ENCODE results near the gene PLXND1.
"Not testable (repeated sequence)": the region's sequence is repeated elsewhere in the genome, so short reads cannot be mapped to it uniquely, and the experiment has no call there.

PLXND1 gene

DNA sequence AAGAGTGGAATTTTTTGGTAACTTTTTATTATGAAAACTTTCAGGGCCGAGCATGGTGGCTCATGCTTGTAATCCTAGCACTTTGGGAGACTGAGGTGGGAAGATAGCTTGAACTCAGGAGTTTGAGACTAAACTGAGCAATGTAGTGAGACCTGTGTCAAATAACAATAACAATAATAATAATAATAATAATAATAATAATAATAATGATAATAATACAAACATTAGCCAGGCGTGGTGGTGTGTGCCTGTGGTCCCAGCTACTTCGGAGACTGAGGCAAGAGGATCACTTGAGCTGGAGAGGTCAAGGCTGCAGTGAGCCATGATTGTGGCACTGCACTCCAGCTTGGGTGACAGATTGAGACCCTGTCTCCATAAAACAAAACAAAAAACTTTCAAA, 60.5 kb downstream of the PLXND1 start:
- H3K9ac ChIP-seq (ENCODE audit: low read depth, low read length); H3K4me1 ChIP-seq (ENCODE audit: insufficient read depth, low read length); H3K36me3 ChIP-seq (ENCODE audit: insufficient read depth, low read length); H3K9me3 ChIP-seq (ENCODE audit: control insufficient read depth, insufficient read depth, low read length): not testable (repeated sequence)

DNA sequence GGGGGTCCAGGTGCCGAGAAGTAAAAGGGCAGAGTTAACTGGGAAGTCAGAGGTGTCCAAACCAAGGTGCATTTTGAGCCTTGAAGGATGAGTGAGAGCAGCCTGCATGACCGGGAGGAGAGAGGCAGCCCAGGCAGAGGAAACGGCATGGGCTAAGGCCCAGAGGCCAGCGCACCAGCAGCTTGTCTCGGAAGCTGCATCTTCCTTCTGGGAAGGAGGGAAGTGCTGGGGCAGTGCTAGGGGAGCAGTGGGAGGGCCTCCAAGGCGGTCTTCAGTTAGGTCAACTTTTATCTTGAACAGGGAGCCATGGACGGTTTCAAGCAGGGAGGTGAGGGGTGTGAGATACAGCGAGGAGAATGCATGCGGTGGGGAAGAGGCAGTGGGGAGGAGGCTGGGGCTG, 62.5 kb downstream of the PLXND1 start:
- no peaks in the 10 kb centered on the region for H3K36me3 ChIP-seq (ENCODE audit: insufficient read depth, low read length)
- H3K9ac ChIP-seq (ENCODE audit: low read depth, low read length) = no peak overlapping the region
- no peaks in the 10 kb centered on the region for H3K9me3 ChIP-seq (ENCODE audit: control insufficient read depth, insufficient read depth, low read length)
- H3K4me1 ChIP-seq (ENCODE audit: insufficient read depth, low read length) = no peaks in the 10 kb centered on the region; the same call in 1 of the 2 replicates

DNA sequence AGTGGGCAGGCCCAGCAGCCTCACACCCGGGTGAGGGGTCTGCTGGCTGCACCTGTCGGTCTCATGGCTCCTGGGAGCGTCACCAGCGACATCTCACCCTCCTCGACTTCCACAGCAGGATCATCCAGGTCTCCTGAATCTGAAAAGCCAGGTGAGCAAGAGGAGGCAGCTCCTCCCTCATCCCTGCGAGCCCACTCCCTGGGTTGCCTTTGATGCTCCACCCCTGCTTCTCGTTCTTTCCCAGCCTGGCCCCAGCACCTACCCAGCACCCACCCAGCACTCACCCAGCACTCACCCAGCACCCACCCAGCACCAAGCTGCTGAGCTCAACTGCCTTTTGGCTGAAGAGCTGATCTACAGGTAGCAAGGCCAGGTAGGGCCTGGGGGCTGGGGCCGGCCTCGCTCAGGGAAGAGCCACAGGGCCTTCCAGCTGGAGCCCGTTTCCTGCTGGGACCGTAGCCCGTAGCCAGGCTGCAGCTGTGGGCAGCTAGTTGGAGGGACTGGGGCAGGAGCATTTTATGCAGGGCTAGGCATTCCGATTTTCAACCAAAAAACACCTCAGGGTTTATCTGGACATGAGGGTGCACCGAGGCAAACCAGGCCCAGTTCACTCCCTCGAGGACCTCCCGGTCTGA, 63.2 kb downstream of the PLXND1 start, which contains the start of gene H1-8:
H1-8 (plus strand) TSS at position 20 of the 635 bp plus-strand sequence; CDS start at position 64, 44 bp downstream.
- H3K4me1 ChIP-seq (ENCODE audit: insufficient read depth, low read length) = no peaks in the 10 kb centered on the region; the same call in 1 of the 2 replicates
- no peak within 1 kb of the TSS for H3K9ac ChIP-seq (ENCODE audit: low read depth, low read length)
- no peaks in the 10 kb centered on the region for H3K36me3 ChIP-seq (ENCODE audit: insufficient read depth, low read length)
- H3K9me3 ChIP-seq (ENCODE audit: control insufficient read depth, insufficient read depth, low read length) = no peaks in the 10 kb centered on the region

DNA sequence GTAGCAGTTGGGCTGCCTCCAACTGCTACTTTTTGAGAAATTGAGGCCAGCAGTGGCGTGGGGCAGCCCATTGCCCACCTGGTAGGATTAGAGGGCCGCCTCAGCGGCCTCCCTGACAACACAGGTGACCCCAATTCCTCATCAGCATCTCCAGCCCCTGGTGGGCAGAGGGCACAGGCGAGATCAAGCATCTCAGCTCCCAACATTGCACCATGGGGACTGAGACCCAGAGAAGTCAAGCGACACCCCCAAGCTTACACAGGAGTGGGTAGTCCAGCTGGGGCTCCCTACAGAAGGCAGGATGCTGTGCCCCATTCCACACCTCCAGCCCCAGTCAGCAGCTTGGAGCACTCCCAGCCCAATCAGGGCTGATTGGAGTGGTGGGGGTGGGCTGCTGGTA, 63.7 kb downstream of the PLXND1 start:
- Histone ChIP-seq H3K36me3 (ENCODE audit: insufficient read depth, low read length) (no peaks in the 10 kb centered on the region), H3K9ac (ENCODE audit: low read depth, low read length) (no peak overlapping the region), H3K9me3 (ENCODE audit: control insufficient read depth, insufficient read depth, low read length) (no peaks in the 10 kb centered on the region), H3K4me1 (ENCODE audit: insufficient read depth, low read length) (no peaks in the 10 kb centered on the region; the same call in 1 of the 2 replicates)

DNA sequence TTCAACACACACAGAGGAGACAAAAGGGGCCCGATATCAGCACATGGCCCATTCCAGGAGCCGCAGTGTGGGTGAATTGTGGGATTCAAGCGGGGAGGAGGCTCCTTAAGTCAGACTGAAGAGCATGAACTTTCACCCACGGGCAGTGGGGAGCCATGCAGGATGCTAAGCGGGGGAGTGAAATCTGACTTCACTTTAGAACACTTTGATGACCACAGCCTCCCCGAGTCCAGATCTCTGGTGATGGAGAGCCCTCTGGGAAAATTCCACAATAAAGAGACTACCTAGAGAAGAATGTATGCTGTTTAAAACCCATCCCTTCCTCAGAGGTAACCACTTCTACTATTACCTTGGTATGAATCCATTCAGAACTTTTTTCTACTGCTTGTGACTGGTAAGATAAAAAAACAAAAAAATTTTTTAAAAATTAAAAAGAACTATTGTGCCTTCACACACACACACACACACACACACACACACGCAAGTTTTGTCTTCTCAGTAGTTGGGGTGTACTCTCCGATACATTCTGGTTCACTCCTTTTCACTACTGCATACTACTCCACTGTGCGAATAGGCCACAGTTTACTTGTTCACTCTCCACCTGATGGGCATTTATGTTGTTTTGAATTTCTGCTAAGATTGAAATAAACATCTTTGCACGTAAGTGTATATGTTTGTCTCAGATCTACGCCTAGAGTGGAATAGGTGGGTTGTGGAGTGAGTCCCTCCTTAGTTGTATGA, 65.5 kb downstream of the PLXND1 start:
- H3K9ac ChIP-seq (ENCODE audit: low read depth, low read length) = no peak overlapping the region

DNA sequence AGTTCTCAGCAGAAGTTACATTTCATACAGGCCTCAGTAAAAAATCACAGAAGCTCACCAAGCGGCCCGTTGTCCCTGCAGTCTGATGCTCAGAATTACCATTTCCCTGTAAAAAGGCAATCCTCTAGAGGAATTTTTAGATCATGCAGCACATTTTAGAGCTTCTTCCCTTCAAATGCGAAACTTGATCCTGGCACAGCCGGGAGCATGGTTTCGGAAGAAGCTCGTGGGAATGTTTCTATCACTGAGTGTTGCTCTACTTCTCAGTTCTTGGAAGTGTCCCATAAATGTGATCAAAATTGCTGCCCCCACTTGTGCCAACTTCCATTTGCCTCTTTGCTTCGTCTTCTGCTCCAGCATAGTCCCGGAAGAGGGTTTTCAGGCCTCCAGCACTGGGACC, 67.3 kb downstream of the PLXND1 start:
- Histone ChIP-seq H3K9me3 (ENCODE audit: control insufficient read depth, insufficient read depth, low read length) (no peaks in the 10 kb centered on the region; the same call in 1 of the 2 replicates), H3K9ac (ENCODE audit: low read depth, low read length) (no peak overlapping the region), H3K4me1 (ENCODE audit: insufficient read depth, low read length) (peaks cover 5% of the 10 kb centered on the region; the same call in 1 of the 2 replicates), H3K36me3 (ENCODE audit: insufficient read depth, low read length) (no peaks in the 10 kb centered on the region)

More for the DNA sequence above, 65.5 kb downstream of the PLXND1 start:
- H3K4me1 ChIP-seq (ENCODE audit: insufficient read depth, low read length) = peaks cover 4% of the 10 kb centered on the region; the same call in 1 of the 2 replicates
- no peaks in the 10 kb centered on the region for H3K9me3 ChIP-seq (ENCODE audit: control insufficient read depth, insufficient read depth, low read length)
- H3K36me3 ChIP-seq (ENCODE audit: insufficient read depth, low read length) = no peaks in the 10 kb centered on the region

DNA sequence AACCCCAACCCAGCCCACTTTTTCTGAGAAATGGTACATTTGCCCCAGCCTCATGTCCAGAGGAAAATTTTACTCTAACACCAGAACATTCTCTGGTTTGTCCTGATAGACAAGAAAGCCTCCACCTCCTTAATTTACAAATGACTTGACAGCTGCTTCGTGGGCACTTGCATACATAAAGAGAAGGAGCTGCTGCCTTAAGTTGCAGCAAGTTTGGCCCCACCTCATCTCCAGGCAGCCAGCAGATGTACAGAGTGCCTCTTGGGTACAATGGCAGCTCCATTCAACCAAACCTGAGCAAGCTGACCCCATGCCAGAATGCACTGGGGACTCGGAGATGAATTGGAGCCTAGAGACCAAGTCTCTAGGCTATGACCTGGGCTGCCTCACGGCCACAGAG, 69.7 kb downstream of the PLXND1 start:
- Histone ChIP-seq H3K9me3 (ENCODE audit: control insufficient read depth, insufficient read depth, low read length) (no peaks in the 10 kb centered on the region; the same call in 1 of the 2 replicates), H3K36me3 (ENCODE audit: insufficient read depth, low read length) (no peaks in the 10 kb centered on the region), H3K9ac (ENCODE audit: low read depth, low read length) (no peak overlapping the region), H3K4me1 (ENCODE audit: insufficient read depth, low read length) (peaks cover 10% of the 10 kb centered on the region; the same call in 1 of the 2 replicates)

DNA sequence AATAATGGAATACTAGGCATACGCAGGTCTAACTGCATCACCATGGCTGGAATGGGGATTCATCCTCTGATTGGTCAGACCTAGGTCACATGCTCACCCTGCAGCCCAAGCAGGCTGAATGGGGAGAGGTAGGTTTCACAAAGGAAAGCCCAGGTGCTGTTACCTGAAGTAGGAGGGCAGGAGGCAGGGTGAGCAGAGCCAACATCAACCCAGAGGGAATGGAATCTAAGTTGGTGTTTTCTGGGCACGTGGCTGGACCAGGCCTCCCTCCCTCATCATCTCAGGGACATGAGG, 70.2 kb downstream of the PLXND1 start:
- Histone ChIP-seq H3K9me3 (ENCODE audit: control insufficient read depth, insufficient read depth, low read length) (no peaks in the 10 kb centered on the region; the same call in 1 of the 2 replicates), H3K9ac (ENCODE audit: low read depth, low read length) (no peak overlapping the region), H3K4me1 (ENCODE audit: insufficient read depth, low read length) (peaks cover 10% of the 10 kb centered on the region; the same call in 1 of the 2 replicates), H3K36me3 (ENCODE audit: insufficient read depth, low read length) (no peaks in the 10 kb centered on the region)

DNA sequence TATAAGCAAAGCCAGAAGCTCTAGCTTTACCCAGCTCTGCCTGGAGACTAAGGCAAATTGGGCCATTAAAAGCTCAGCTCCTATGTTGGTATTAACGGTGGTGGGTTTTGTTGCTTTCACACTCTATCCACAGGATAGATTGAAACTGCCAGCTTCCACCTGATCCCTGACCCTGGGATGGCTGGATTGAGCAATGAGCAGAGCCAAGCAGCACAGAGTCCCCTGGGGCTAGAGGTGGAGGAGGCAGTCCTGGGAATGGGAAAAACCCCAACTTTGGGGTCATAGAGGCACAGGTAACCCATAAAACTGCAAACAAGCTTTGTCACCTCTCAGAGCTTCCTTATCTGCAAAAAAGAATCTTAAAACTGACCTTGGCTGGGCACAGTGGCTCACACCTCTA, 71.4 kb downstream of the PLXND1 start:
- Histone ChIP-seq H3K36me3 (ENCODE audit: insufficient read depth, low read length) (no peaks in the 10 kb centered on the region), H3K9ac (ENCODE audit: low read depth, low read length) (no peak overlapping the region), H3K9me3 (ENCODE audit: control insufficient read depth, insufficient read depth, low read length) (no peaks in the 10 kb centered on the region; the same call in 1 of the 2 replicates), H3K4me1 (ENCODE audit: insufficient read depth, low read length) (peaks cover 18% of the 10 kb centered on the region)

DNA sequence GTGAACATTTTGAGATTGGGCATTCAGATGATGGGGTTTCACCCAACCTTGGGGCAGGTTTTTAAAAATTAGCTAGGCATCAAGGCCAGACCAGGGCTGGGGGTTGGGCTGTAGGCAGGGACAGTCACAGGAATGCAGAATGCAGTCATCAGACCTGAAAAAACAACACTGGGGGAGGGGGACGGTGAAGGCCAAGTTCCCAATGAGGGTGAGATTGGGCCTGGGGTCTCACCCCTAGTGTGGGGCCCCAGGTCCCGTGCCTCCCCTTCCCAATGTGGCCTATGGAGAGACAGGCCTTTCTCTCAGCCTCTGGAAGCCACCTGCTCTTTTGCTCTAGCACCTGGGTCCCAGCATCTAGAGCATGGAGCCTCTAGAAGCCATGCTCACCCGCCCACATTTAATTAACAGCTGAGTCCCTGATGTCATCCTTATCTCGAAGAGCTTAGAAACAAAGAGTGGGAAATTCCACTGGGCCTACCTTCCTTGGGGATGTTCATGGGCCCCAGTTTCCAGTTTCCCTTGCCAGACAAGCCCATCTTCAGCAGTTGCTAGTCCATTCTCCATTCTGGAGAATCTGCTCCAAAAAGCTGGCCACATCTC, 71.9 kb downstream of the PLXND1 start:
- no peaks in the 10 kb centered on the region; the same call in 1 of the 2 replicates for H3K9me3 ChIP-seq (ENCODE audit: control insufficient read depth, insufficient read depth, low read length)
- H3K36me3 ChIP-seq (ENCODE audit: insufficient read depth, low read length) = no peaks in the 10 kb centered on the region
- H3K4me1 ChIP-seq (ENCODE audit: insufficient read depth, low read length) = peaks cover 23% of the 10 kb centered on the region
- no peak overlapping the region for H3K9ac ChIP-seq (ENCODE audit: low read depth, low read length)

DNA sequence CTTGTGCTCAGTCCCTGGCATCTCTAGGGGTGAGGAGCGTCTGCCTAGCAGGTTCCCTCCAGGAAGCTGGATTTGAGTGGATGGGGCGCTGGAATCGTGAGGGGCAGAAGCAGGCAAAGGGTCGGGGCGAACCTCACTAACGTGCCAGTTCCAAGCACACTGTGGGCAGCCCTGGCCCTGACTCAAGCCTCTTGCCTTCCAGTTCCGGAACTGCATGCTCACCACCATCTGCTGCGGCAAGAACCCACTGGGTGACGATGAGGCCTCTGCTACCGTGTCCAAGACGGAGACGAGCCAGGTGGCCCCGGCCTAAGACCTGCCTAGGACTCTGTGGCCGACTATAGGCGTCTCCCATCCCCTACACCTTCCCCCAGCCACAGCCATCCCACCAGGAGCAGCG, 73.1 kb downstream of the PLXND1 start:
- no peaks in the 10 kb centered on the region; the same call in 1 of the 2 replicates for H3K9me3 ChIP-seq (ENCODE audit: control insufficient read depth, insufficient read depth, low read length)
- H3K36me3 ChIP-seq (ENCODE audit: insufficient read depth, low read length) = no peaks in the 10 kb centered on the region
- no peak overlapping the region for H3K9ac ChIP-seq (ENCODE audit: low read depth, low read length)
- H3K4me1 ChIP-seq (ENCODE audit: insufficient read depth, low read length) = peaks cover 28% of the 10 kb centered on the region

DNA sequence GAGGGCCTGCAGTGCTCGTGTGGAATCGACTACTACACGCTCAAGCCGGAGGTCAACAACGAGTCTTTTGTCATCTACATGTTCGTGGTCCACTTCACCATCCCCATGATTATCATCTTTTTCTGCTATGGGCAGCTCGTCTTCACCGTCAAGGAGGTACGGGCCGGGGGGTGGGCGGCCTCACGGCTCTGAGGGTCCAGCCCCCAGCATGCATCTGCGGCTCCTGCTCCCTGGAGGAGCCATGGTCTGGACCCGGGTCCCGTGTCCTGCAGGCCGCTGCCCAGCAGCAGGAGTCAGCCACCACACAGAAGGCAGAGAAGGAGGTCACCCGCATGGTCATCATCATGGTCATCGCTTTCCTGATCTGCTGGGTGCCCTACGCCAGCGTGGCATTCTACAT, 74.2 kb downstream of the PLXND1 start:
- H3K9ac ChIP-seq (ENCODE audit: low read depth, low read length) = no peak overlapping the region
- no peaks in the 10 kb centered on the region; the same call in 1 of the 2 replicates for H3K9me3 ChIP-seq (ENCODE audit: control insufficient read depth, insufficient read depth, low read length)
- H3K4me1 ChIP-seq (ENCODE audit: insufficient read depth, low read length) = peaks cover 28% of the 10 kb centered on the region
- H3K36me3 ChIP-seq (ENCODE audit: insufficient read depth, low read length) = no peaks in the 10 kb centered on the region

DNA sequence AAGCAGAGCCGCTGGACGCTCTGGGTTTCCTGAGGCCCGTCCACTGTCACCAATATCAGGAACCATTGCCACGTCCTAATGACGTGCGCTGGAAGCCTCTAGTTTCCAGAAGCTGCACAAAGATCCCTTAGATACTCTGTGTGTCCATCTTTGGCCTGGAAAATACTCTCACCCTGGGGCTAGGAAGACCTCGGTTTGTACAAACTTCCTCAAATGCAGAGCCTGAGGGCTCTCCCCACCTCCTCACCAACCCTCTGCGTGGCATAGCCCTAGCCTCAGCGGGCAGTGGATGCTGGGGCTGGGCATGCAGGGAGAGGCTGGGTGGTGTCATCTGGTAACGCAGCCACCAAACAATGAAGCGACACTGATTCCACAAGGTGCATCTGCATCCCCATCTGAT, 74.8 kb downstream of the PLXND1 start:
- H3K9ac ChIP-seq (ENCODE audit: low read depth, low read length) = no peak overlapping the region
- H3K4me1 ChIP-seq (ENCODE audit: insufficient read depth, low read length) = peaks cover 24% of the 10 kb centered on the region
- H3K36me3 ChIP-seq (ENCODE audit: insufficient read depth, low read length) = no peaks in the 10 kb centered on the region
- no peaks in the 10 kb centered on the region; the same call in 1 of the 2 replicates for H3K9me3 ChIP-seq (ENCODE audit: control insufficient read depth, insufficient read depth, low read length)

DNA sequence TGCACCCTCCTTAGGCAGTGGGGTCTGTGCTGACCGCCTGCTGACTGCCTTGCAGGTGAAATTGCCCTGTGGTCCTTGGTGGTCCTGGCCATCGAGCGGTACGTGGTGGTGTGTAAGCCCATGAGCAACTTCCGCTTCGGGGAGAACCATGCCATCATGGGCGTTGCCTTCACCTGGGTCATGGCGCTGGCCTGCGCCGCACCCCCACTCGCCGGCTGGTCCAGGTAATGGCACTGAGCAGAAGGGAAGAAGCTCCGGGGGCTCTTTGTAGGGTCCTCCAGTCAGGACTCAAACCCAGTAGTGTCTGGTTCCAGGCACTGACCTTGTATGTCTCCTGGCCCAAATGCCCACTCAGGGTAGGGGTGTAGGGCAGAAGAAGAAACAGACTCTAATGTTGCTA, 75.7 kb downstream of the PLXND1 start:
- peaks cover 28% of the 10 kb centered on the region for H3K4me1 ChIP-seq (ENCODE audit: insufficient read depth, low read length)
- no peaks in the 10 kb centered on the region for H3K36me3 ChIP-seq (ENCODE audit: insufficient read depth, low read length)
- no peak overlapping the region for H3K9ac ChIP-seq (ENCODE audit: low read depth, low read length)
- no peaks in the 10 kb centered on the region; the same call in 1 of the 2 replicates for H3K9me3 ChIP-seq (ENCODE audit: control insufficient read depth, insufficient read depth, low read length)

Data from ES-I3 (cell line).